ENCODE results near the gene NFKBIE. TPM values are rescaled to one million over a fixed set of nuclear protein-coding genes. Genes with fewer than 3 reads are reported as not detected.

Gene NFKBIE
- total and polyA plus RNA-seq, 2 of the 13 experiments (the other 11 are each of a cell fraction or from before 2014, with no cell fraction given): 6.7 to 14.5 TPM

- peak; percentile 58; the same call in 1 of the 2 replicates for TF ChIP-seq PRDM4 (CRISPR knock-in tag; IDR thresholded peaks at IDR 0.05; ENCODE audit: borderline replicate concordance)
- peak; percentile 80; the same call in 1 of the 2 replicates for TF ChIP-seq PREB (CRISPR knock-in tag; IDR thresholded peaks at IDR 0.05)
- TF ChIP-seq SMC3 (IDR thresholded peaks at IDR 0.05; ENCODE audit: low read length): no peak; the same call in 1 of the 2 replicates
- TF ChIP-seq ZNF235 (CRISPR knock-in tag; IDR thresholded peaks at IDR 0.05; ENCODE audit: borderline replicate concordance): peak; percentile 37; the same call in 1 of the 2 replicates
- TF ChIP-seq ZNF282 (IDR thresholded peaks at IDR 0.05; ENCODE audit: partially characterized antibody): no peak
- peak; percentile 80; the same call in 1 of the 2 replicates for TF ChIP-seq TIGD3 (CRISPR knock-in tag; IDR thresholded peaks at IDR 0.05; ENCODE audit: borderline replicate concordance)
- peak; percentile 97 for TF ChIP-seq BORCS8-MEF2B (CRISPR knock-in tag; IDR thresholded peaks at IDR 0.05)
- peak; percentile 88 for TF ChIP-seq ZBED4 (CRISPR knock-in tag; IDR thresholded peaks at IDR 0.05; ENCODE audit: borderline replicate concordance)
- TF ChIP-seq ATM (IDR thresholded peaks at IDR 0.05; ENCODE audit: borderline replicate concordance): no peak
- peak; percentile 72; the same call in 1 of the 2 replicates for TF ChIP-seq PRDM10 (CRISPR knock-in tag; IDR thresholded peaks at IDR 0.05; ENCODE audit: low read depth)
- no peak for TF ChIP-seq CENPBD1 (CRISPR knock-in tag; IDR thresholded peaks at IDR 0.05; ENCODE audit: borderline replicate concordance, low read depth)
- TF ChIP-seq MEIS2 (CRISPR knock-in tag; IDR thresholded peaks at IDR 0.05): peak; percentile 96
Measured at GRCh38 chr6:44312901-44313788, 47.8 kb upstream of the NFKBIE start, which contains the start of gene AARS2 (continued).

Measured in HepG2 (cell line).